ENCODE data around the gene TM2D1.
"Not testable (repeated sequence)": the region's sequence is repeated elsewhere in the genome, so short reads cannot be mapped to it uniquely, and the experiment has no call there.

Gene TM2D1

GRCh38 chr1:61718996-61719663 lies 5.8 kb downstream of the TM2D1 start:
- not testable (repeated sequence) for DNase-seq (ENCODE audit: low read depth in 3 of 3)

DNA sequence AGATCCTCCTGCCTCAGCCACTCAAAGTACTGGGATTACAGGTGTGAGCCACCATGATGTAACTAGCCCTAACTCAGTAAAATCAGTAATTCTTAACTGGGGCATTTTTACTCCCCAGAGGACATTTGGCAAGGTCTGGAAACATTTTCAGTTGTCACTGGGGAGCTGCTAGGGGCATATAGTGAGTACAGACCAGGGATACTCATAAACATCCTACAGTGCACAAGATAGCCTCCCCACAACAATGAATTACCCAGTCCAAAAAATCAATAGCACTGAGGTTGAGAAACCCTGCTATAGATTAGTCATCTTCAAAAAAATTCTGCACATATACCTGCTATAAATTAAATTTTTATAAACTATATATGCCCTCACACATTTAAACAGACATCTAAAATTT lies 13.0 kb downstream of the TM2D1 start:
- DNase-seq (ENCODE audit: low read depth in 3 of 3) = no peak

DNA sequence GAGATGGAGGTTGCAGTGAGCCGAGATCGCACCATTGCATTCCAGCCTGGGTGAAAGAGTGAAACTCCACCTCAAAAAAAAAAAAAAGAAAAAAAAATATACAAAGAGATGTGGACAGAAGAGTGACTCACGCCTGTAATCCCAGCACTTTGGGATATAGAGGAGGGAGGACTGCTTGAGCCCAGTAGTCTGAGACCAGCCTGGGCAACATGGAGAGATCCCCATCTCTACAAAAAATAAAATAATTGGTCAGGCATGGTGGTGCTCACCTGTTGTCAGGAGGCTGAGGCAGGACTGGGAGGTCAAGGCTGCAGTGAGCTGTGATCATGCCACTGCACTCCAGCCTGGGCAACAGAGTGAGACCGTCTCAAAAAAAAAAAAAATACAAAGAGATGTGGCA lies 13.7 kb downstream of the TM2D1 start:
- not testable (repeated sequence) for DNase-seq (ENCODE audit: low read depth in 3 of 3)

GRCh38 chr1:61709908-61710289 lies 15.0 kb downstream of the TM2D1 start:
- DNase-seq (ENCODE audit: low read depth in 3 of 3) = no peak

DNA sequence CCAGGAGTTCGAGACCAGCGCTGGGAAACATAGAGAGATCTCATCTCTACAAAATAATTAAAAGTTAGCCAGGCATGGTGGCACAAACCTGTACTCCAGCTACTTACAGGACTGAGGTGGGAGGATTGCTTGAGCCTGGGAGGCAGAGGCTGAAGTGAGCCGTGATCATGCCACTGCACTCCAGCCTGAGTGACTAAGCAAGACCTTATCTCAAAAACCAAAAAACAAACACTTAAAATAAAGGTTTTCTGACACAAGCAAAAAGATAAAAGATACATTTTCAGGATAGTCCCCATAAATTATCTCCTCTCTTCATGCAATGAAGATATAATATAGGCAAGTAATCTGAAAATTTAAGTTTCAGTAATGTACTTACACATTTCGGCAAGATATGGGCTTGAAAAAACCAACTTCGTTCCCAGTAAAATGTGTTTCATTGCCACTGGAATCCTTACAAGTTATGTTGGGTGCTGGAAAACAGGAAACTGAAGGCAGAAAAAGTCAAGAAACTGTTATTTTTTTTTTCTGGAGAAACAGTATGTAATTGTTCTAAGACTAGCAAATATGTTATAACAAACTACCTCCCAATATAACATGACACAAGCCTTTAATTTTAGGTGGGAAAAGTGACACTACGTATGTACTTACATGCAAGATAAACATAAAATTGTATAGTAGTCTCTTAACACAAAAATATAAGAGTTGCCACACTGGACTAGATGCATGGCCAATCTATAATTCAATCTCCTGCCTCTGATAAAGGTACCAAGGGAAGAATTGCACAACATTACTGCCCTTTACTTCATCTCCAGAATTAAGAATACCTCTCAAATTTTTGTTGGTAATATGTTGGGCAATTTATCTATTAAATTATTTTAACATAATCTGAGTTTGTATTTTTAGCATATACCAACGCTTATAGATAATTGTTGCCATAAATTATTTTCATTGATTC lies 15.7 kb downstream of the TM2D1 start:
- no peak for DNase-seq (ENCODE audit: low read depth in 3 of 3)

DNA sequence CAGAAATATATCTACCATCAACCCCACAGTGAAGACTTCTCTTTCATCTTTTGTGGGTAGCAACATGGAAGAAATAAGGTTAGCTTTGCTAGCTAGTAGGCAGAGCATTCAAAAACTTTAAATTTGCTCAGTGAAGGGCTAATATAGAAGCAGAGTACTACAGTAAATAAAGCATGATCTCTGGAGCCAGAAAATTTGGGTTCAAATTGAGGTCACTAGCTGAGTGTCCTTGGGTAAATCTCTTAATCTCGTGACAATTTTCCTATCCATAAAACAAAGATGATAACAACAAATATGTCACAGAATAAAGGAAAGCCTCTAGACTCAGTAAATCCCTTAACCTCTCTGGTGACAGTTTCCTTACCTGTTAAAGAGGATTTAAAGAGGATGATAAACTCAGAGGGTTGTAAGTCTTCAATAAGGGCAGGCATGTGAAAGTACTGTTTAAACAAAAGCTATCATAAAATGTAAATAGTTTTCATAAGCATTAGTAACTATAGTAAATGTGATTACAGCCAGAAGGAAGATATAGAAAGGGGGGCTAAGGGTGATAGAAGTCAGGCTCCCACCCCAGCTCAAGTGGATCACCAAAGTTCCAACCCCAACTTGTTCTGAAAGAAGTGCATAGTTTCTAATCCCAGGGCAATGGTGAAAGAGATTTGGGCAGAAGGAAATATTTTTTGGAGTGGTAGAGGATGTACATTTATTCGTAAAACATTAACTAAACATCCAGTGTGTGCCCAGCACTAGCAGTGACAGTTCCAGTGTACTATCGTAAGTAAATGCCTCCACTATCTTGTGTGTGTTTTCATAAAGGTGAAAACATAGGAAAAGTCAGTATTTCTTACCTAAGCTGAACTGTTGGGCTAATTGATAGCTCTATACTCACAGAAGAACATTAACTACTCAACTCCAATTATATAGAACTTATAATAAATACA lies 24.8 kb downstream of the TM2D1 start:
- DNase-seq (ENCODE audit: low read depth in 3 of 3) = no peak

- no peak for DNase-seq (ENCODE audit: low read depth in 3 of 3)
Observed at GRCh38 chr1:61692155-61692800, 32.7 kb downstream of the TM2D1 start.

DNA sequence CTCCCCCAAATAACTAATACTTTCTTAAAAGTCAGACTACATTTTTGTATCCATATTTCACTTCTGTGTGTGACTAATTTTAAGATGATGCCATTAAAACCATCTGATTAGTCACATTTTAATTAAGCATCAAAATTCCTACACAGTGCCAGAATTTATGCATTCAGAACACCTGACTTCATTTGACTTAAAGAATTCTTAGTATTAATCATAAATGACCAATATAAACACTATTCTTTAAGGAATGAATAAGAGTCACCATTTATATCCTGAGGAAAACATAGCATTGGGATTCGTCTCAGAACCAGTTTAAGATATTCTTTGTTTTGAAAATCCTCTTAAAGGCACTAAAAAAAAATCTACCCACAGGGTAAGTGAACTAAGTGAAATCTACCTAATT lies 37.0 kb downstream of the TM2D1 start:
- no peak for DNase-seq (ENCODE audit: low read depth in 3 of 3)

DNA sequence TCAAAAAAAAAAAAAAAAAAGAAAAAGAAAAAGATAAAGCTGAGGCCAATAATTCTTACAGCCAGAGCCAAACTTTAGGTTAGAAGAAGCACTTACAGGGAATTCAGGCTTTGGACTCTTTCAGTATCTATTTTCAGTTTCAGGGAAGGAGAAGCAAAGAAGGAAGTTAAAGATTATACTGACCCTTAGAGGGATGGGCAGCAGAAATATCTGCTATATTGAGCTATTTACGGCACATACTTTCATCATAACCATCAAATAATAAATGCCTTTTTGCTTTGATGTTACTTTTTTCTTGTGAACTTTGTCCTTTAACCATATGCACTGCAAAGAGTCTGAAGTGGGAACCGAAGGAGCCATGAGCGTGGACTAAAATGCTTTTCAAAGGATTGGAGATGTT lies 42.0 kb downstream of the TM2D1 start:
- DNase-seq (ENCODE audit: low read depth in 3 of 3) = no peak

GRCh38 chr1:61680500-61680899 lies 44.4 kb downstream of the TM2D1 start:
- DNase-seq (ENCODE audit: low read depth in 3 of 3) = no peak

- not testable (repeated sequence) for DNase-seq (ENCODE audit: low read depth in 3 of 3)
Observed at GRCh38 chr1:61676881-61677280, 48.1 kb downstream of the TM2D1 start.

- no peak for DNase-seq (ENCODE audit: low read depth in 3 of 3)
Observed at GRCh38 chr1:61674221-61674620, 50.7 kb downstream of the TM2D1 start.

- no peak for DNase-seq (ENCODE audit: low read depth in 3 of 3)
Observed at GRCh38 chr1:61672376-61672775, 52.6 kb downstream of the TM2D1 start.

GRCh38 chr1:61670445-61670844 lies 54.5 kb downstream of the TM2D1 start:
- DNase-seq (ENCODE audit: low read depth in 3 of 3) = no peak

- DNase-seq (ENCODE audit: low read depth in 3 of 3) = no peak
Observed at GRCh38 chr1:61670016-61670415, 54.9 kb downstream of the TM2D1 start.

DNA sequence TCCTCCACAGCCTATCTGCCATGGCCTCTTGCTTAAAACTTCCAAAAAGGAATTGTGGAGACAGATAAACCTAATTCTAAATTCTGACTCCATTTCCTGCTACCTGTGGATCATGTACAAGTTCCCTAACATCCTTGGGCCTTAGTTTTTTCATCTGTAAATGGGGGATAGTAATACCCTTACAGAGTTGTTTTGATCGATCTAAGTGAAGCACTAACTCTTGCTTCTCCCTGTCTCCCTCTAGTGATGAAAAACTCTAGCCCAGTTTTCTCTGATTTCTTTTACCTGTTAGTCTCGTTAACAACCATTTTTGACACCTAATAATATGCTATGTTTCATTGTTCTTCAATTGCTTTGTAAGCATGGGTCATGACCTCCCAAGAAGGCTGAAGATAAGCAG lies 65.9 kb downstream of the TM2D1 start:
- DNase-seq (ENCODE audit: low read depth in 3 of 3) = no peak

- no peak for DNase-seq (ENCODE audit: low read depth in 3 of 3)
Observed at GRCh38 chr1:61655453-61655852, 69.5 kb downstream of the TM2D1 start.

GRCh38 chr1:61654067-61654466 lies 70.9 kb downstream of the TM2D1 start:
- DNase-seq (ENCODE audit: low read depth in 3 of 3) = no peak

- no peak for DNase-seq (ENCODE audit: low read depth in 3 of 3)
Observed at GRCh38 chr1:61648983-61649742, 75.8 kb downstream of the TM2D1 start.

DNA sequence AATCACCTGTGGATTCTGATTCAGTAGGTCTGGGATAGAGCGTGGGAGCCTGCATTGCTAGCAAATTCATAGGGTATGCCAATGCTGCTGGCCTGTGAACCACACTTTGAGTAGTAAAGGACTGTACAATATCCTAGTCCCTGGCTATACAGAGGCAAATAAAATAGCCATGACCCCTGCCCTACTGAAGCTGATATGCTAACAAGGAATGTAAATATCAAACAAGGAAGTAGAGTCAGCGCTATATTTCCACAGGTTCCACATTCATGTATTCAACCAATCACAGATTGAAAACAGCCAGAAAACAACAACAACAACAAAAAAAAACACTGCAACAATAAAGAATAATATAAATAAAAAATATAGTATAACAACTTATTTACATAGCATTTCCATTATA lies 77.8 kb downstream of the TM2D1 start:
- DNase-seq (ENCODE audit: low read depth in 3 of 3) = no peak

DNA sequence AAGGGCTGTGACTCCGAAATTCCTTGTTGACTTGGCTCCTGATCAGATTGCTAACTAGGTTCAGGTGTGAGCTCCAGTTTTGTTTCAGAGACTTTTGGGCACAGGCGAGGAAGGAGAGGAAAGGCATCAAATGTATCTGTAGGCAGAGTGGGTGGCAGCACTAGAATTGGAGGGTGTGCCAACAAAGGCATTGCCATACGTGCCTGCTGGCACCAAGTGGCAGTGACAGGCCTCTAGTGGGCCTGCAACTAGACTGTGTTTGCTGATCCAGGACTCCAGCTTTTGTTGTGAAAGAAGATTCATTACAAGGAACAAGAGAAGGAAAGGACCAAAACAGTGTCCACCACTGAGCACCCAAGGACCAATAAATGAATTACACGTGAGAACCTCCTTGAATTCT lies 79.5 kb downstream of the TM2D1 start:
- no peak for DNase-seq (ENCODE audit: low read depth in 3 of 3)

Measured in stimulated activated CD4-positive, alpha-beta T cell treated with anti-CD3 and anti-CD28 coated beads, TNF-alpha, amount 100 ng/mL, for 24 hours (primary cell).